Fibroblast of lung (primary cell): ENCODE results near the gene BBS9.

Experiments used
- CTCF ChIP-seq, 2 donors: IDR thresholded peaks in 1 of 2; conservative IDR thresholded peaks in 1 of 2; 1 replicate in 1 of 2; 2 replicates in 1 of 2; pipeline ENCODE4 v1.5.1; 2011 to 2012; ENCODE audit warnings: low read length in 2 of 2, control low read depth in 1 of 2, inconsistent platforms in 1 of 2, low read depth in 1 of 2, mild to moderate bottlenecking in 1 of 2
- EZH2 ChIP-seq: IDR thresholded peaks from 2 replicates; pipeline ENCODE4 v1.5.1; 2012; ENCODE audit warnings: low read length, control low read depth, mild to moderate bottlenecking; ENCODE audit errors: missing control alignments

GRCh38 chr7:33581236-33581635 is 451.9 kb downstream of the BBS9 start:
- no peak for TF ChIP-seq CTCF (conservative IDR thresholded peaks at IDR 0.05 in 1 of 2, IDR thresholded peaks at IDR 0.05 in 1 of 2; ENCODE audit: low read depth in 1 of 2, low read length in 2 of 2)
- no peak for TF ChIP-seq EZH2
